ENCODE data around the gene PCDHGC5. TPM values are rescaled to one million over a fixed set of nuclear protein-coding genes. Genes with fewer than 3 reads are reported as not detected.

Gene PCDHGC5
- total RNA-seq, 2 donors from 2014 or later = 0.71 to 1.8 TPM

GRCh38 chr5:141507387-141508091, 18.7 kb downstream of the PCDHGC5 start:
- Mint-ChIP-seq H3K9me3 (no peaks in the 10 kb centered on the region), H3K4me3 (no peak overlapping the region), H3K4me1 (peaks cover 8% of the 10 kb centered on the region), H3K36me3 (ENCODE audit: low read depth) (peaks cover 16% of the 10 kb centered on the region), H3K27ac (peak overlapping the region; percentile 64), H3K27me3 (ENCODE audit: insufficient read depth) (no peaks in the 10 kb centered on the region)
- Histone ChIP-seq H3K9me3 (ENCODE audit: control insufficient read depth, low read length) (no peaks in the 10 kb centered on the region), H3K4me1 (ENCODE audit: control insufficient read depth, insufficient read depth, low read length) (peaks cover 11% of the 10 kb centered on the region), H3K36me3 (ENCODE audit: control insufficient read depth, insufficient read depth, low read length) (peaks cover 8% of the 10 kb centered on the region), H3K9ac (ENCODE audit: extremely low read depth, low read length, poor library complexity, severe bottlenecking) (no peak overlapping the region), H3K27me3 (ENCODE audit: control insufficient read depth, insufficient read depth, low read length, poor library complexity, severe bottlenecking) (no peaks in the 10 kb centered on the region), H3K4me3 (ENCODE audit: low read length) (no peak overlapping the region), H3K27ac (ENCODE audit: low read depth, low read length) (peak overlapping the region; percentile 72)
- no peak for DNase-seq
- no peak for TF ChIP-seq CTCF (conservative IDR thresholded peaks at IDR 0.05)
- WGBS, 2 experiments (ENCODE audit: insufficient coverage in 1 of 2, insufficient read length in 1 of 2) = 83 to 85% methylated on average over 6 to 11 of the region's 11 CpGs

- 15 to 28% methylated on average over 6 to 9 of the region's 9 CpGs for WGBS, 2 experiments (ENCODE audit: insufficient coverage in 1 of 2, insufficient read length in 1 of 2)
- Histone ChIP-seq H3K27ac (ENCODE audit: low read depth, low read length) (peak overlapping the region; percentile 72), H3K4me3 (ENCODE audit: low read length) (no peak overlapping the region), H3K9me3 (ENCODE audit: control insufficient read depth, low read length) (no peaks in the 10 kb centered on the region), H3K9ac (ENCODE audit: extremely low read depth, low read length, poor library complexity, severe bottlenecking) (no peak overlapping the region), H3K36me3 (ENCODE audit: control insufficient read depth, insufficient read depth, low read length) (peaks cover 8% of the 10 kb centered on the region), H3K4me1 (ENCODE audit: control insufficient read depth, insufficient read depth, low read length) (peaks cover 11% of the 10 kb centered on the region), H3K27me3 (ENCODE audit: control insufficient read depth, insufficient read depth, low read length, poor library complexity, severe bottlenecking) (no peaks in the 10 kb centered on the region)
- no peak for DNase-seq
- Mint-ChIP-seq H3K27me3 (ENCODE audit: insufficient read depth) (peaks cover 4% of the 10 kb centered on the region), H3K9me3 (no peaks in the 10 kb centered on the region), H3K4me3 (peak overlapping the region; percentile 28), H3K27ac (no peak overlapping the region), H3K4me1 (peaks cover 13% of the 10 kb centered on the region), H3K36me3 (ENCODE audit: low read depth) (peaks cover 16% of the 10 kb centered on the region)
- no peak for TF ChIP-seq CTCF (conservative IDR thresholded peaks at IDR 0.05)
Observed at GRCh38 chr5:141508440-141508797, 19.5 kb downstream of the PCDHGC5 start.

GRCh38 chr5:141508798-141509611, 20.1 kb downstream of the PCDHGC5 start:
- peaks cover 15% of the 10 kb centered on the region for H3K4me1 ChIP-seq (ENCODE audit: control insufficient read depth, insufficient read depth, low read length)
- WGBS, 2 experiments (ENCODE audit: insufficient coverage in 1 of 2, insufficient read length in 1 of 2) = 42 to 78% methylated on average over 5 to 21 of the region's 23 CpGs

More at GRCh38 chr5:141508798-141509611, 20.1 kb downstream of the PCDHGC5 start:
- Mint-ChIP-seq H3K9me3 (no peaks in the 10 kb centered on the region), H3K27me3 (ENCODE audit: insufficient read depth) (peaks cover 6% of the 10 kb centered on the region), H3K4me3 (peak overlapping the region; percentile 28), H3K4me1 (peaks cover 19% of the 10 kb centered on the region), H3K27ac (no peak overlapping the region), H3K36me3 (ENCODE audit: low read depth) (peaks cover 16% of the 10 kb centered on the region)
- H3K9me3 ChIP-seq (ENCODE audit: control insufficient read depth, low read length) = no peaks in the 10 kb centered on the region
- no peak for TF ChIP-seq CTCF (conservative IDR thresholded peaks at IDR 0.05)
- H3K4me3 ChIP-seq (ENCODE audit: low read length) = no peak overlapping the region
- peak; percentile 89 for DNase-seq
- H3K27me3 ChIP-seq (ENCODE audit: control insufficient read depth, insufficient read depth, low read length, poor library complexity, severe bottlenecking) = no peaks in the 10 kb centered on the region
- peaks cover 11% of the 10 kb centered on the region for H3K36me3 ChIP-seq (ENCODE audit: control insufficient read depth, insufficient read depth, low read length)
- H3K9ac ChIP-seq (ENCODE audit: extremely low read depth, low read length, poor library complexity, severe bottlenecking) = no peak overlapping the region
- peak overlapping the region; percentile 72 for H3K27ac ChIP-seq (ENCODE audit: low read depth, low read length)
